Endothelial cell (in vitro differentiated cells): Measurements from ENCODE around the gene RRBP1. TPM values are rescaled to one million over a fixed set of nuclear protein-coding genes. Genes with fewer than 3 reads are reported as not detected.

ENCODE experiments used
- DNase-seq: peaks from one replicate; pipeline ENCODE4 v3.0.0; 2021; ENCODE audit warnings: low spot score
- H3K27ac Mint-ChIP-seq: one replicate; pipeline ENCODE4 v1.8.0; 2021; ENCODE audit warnings: mixed read lengths, inconsistent platforms; ENCODE audit not compliant: unreplicated experiment
- H3K27me3 Mint-ChIP-seq: one replicate; pipeline ENCODE4 v1.8.0; 2021; ENCODE audit warnings: mild to moderate bottlenecking, moderate library complexity, mixed read lengths, inconsistent platforms; ENCODE audit not compliant: unreplicated experiment
- H3K36me3 Mint-ChIP-seq: one replicate; pipeline ENCODE4 v1.8.0; 2021; ENCODE audit warnings: mild to moderate bottlenecking, low read depth, mixed read lengths, inconsistent platforms; ENCODE audit not compliant: unreplicated experiment
- H3K4me1 Mint-ChIP-seq: one replicate; pipeline ENCODE4 v1.8.0; 2021; ENCODE audit warnings: mild to moderate bottlenecking, mixed read lengths, inconsistent platforms; ENCODE audit not compliant: unreplicated experiment
- H3K4me3 Mint-ChIP-seq: one replicate; pipeline ENCODE4 v1.8.0; 2021; ENCODE audit warnings: mild to moderate bottlenecking, mixed read lengths, inconsistent platforms; ENCODE audit not compliant: unreplicated experiment
- H3K9me3 Mint-ChIP-seq: one replicate; pipeline ENCODE4 v1.8.0; 2021; ENCODE audit warnings: mixed read lengths, inconsistent platforms; ENCODE audit not compliant: unreplicated experiment
- total RNA-seq: library from RNA; stranded (reverse); fragmentation: NEBNext Ultra II Directional; extraction: Animal tissue kit (Norgen Biotek cat#: 25700); gene quantifications from one replicate; pipeline ENCODE4 v1.2.1, GENCODE V29; 2021; ENCODE audit not compliant: unreplicated experiment
- TF ChIP-seq, protein P1 (sequence below): fragments of 200-600 bp; sonication (generic); IDR thresholded peaks from one replicate; pipeline ENCODE4 v1.5.0; 2021; ENCODE audit warnings: antibody characterized with exemption; ENCODE audit not compliant: unreplicated experiment

Gene RRBP1
- total RNA-seq, 1 donor from 2014 or later, result 179 TPM

DNA sequence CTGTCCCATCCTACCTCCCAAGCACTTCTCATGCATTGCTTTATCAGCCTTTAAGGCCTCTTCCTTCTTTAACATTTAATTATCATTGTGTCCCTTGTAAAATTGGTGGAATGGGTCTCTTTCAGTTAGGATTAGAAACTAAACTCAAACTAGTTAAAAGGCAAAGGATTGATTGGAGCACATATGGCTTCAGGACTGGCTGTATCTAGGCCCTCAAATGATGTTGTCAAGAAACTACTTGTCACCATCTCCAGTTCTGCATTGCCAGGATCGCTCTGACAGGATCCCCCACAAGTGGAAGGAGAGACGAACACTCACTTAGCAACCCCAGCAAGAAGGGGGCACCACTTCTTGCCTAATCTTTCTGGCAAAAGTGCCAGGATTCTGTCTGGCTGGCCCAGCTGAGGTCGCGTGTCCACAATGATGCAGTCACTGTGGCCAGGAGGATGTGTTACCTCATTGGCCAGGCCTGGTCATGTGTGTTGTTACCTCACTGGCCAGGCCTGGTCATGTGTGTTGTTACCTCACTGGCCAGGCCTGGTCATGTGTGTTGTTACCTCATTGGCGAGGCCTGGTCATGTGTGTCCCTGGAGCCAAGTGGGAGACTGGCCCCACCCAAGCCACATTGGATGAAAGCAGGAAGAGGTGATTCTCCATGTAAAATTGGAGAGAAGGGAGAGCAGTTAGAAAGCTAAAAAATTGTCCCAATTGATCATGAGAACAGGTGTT lies 22.7 kb upstream of the RRBP1 start:
- H3K9me3 Mint-ChIP-seq, result no peaks in the 10 kb centered on the region
- no peaks in the 10 kb centered on the region for H3K4me1 Mint-ChIP-seq
- peaks cover 3% of the 10 kb centered on the region for H3K27me3 Mint-ChIP-seq
- DNase-seq, result no peak
- TF ChIP-seq, protein P1, sequence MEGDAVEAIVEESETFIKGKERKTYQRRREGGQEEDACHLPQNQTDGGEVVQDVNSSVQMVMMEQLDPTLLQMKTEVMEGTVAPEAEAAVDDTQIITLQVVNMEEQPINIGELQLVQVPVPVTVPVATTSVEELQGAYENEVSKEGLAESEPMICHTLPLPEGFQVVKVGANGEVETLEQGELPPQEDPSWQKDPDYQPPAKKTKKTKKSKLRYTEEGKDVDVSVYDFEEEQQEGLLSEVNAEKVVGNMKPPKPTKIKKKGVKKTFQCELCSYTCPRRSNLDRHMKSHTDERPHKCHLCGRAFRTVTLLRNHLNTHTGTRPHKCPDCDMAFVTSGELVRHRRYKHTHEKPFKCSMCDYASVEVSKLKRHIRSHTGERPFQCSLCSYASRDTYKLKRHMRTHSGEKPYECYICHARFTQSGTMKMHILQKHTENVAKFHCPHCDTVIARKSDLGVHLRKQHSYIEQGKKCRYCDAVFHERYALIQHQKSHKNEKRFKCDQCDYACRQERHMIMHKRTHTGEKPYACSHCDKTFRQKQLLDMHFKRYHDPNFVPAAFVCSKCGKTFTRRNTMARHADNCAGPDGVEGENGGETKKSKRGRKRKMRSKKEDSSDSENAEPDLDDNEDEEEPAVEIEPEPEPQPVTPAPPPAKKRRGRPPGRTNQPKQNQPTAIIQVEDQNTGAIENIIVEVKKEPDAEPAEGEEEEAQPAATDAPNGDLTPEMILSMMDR, result no peak
- no peak overlapping the region for H3K27ac Mint-ChIP-seq
- no peaks in the 10 kb centered on the region for H3K36me3 Mint-ChIP-seq
- H3K4me3 Mint-ChIP-seq, result no peak overlapping the region

DNA sequence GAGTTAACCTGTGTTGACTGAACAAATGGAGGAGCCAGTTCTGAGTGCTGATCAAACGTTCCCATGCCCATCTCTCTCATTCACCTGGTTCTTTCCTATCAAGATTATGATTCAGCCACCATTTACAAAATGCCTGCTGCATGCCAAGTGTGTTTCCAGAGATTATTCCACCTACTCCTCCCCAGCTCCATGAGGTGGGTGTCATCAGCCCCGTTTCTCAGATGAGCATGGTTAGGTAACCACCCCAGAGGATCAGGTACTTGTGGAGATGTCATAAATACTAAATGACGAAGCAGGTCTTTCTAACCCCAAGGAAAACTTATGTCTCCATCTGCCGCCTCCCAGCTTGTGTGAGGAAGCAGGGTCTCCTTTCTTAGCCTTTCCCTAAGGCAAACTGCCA lies 19.8 kb upstream of the RRBP1 start:
- Mint-ChIP-seq H3K27me3 (peaks cover 3% of the 10 kb centered on the region), H3K4me1 (no peaks in the 10 kb centered on the region), H3K27ac (no peak overlapping the region)

DNA sequence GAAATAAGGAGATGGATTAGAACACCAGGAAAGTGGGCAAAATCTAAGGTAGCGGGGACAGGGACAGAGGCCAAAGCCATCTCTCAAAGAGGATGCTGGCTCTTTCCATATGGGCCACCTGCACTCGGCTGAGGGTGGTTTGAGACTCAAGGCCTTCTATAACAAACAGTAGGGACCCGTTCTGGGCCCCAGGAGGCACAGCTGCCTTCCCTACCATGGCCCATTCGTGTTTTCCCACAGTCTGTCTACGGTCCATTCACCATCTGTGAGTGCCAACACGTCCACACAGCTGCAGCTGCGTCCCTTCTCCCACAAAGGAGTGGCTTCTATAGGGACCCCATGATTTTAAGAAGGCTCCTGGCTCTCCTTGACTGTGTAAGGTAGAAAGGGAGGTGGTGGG lies 18.6 kb upstream of the RRBP1 start:
- Mint-ChIP-seq H3K4me3 (no peak overlapping the region), H3K9me3 (peaks cover 3% of the 10 kb centered on the region), H3K4me1 (no peaks in the 10 kb centered on the region), H3K27ac (no peak overlapping the region), H3K36me3 (no peaks in the 10 kb centered on the region), H3K27me3 (peaks cover 4% of the 10 kb centered on the region)
- TF ChIP-seq, protein P1, result no peak
- no peak for DNase-seq

More for the DNA sequence above, 19.8 kb upstream of the RRBP1 start:
- TF ChIP-seq, protein P1, result no peak
- no peak for DNase-seq
- H3K9me3 Mint-ChIP-seq, result no peaks in the 10 kb centered on the region
- H3K36me3 Mint-ChIP-seq, result no peaks in the 10 kb centered on the region
- H3K4me3 Mint-ChIP-seq, result no peak overlapping the region

DNA sequence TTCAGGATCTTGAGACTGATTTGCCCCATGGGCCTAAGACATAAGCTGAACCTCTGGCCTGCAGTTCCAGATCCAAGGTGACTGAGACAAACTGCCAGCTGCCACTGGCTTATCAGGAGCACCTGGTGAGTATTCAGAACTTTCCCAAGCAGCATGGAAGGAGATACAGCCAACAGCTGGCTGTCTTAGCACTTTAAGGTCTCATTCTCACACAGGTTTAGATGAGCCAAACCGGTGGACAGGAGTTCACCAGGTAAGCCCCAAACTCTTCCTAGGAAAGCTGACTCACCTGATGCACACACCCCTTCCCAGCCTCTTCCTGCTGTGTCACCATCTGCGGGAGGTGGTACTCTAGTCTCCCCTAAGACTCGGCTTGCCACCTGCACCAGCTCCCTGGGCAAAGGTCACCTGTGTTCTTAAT lies 17.9 kb upstream of the RRBP1 start, which contains the start of gene BANF2:
Gene BANF2 (plus strand): TSS at position 36 of the 421 bp plus-strand sequence. CDS start 25,060 bp downstream, outside the sequence.
- H3K4me1 Mint-ChIP-seq, result no peaks in the 10 kb centered on the region
- H3K27me3 Mint-ChIP-seq, result peaks cover 5% of the 10 kb centered on the region
- no peak within 1 kb of the TSS for H3K4me3 Mint-ChIP-seq
- no peaks in the 10 kb centered on the region for H3K36me3 Mint-ChIP-seq
- DNase-seq, result no peak
- H3K9me3 Mint-ChIP-seq, result peaks cover 5% of the 10 kb centered on the region
- H3K27ac Mint-ChIP-seq, result no peak within 1 kb of the TSS
- TF ChIP-seq, protein P1, result no peak

DNA sequence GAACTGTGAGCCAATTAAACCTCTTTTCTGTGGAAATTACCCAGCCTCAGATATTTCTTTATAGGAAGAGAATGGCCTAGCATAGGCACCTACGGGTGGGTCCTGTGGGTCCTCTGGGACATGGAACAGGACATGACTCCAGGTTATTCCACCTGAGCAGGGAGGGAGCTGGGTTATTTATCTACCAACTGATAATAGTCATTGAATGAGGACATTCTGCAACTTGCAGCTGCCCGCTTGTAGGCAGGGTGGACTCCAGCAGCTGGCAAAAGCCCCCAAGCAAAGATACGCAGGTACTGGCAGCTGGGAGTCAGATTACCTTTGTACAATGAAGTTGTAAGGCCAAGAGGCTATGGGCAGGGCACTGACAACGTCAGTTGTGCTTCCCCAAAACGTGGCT lies 16.3 kb upstream of the RRBP1 start:
- H3K4me3 Mint-ChIP-seq, result no peak overlapping the region
- TF ChIP-seq, protein P1, result no peak
- no peaks in the 10 kb centered on the region for H3K36me3 Mint-ChIP-seq
- peaks cover 2% of the 10 kb centered on the region for H3K27me3 Mint-ChIP-seq
- no peak overlapping the region for H3K27ac Mint-ChIP-seq
- no peaks in the 10 kb centered on the region for H3K4me1 Mint-ChIP-seq
- DNase-seq, result no peak
- peaks cover 5% of the 10 kb centered on the region for H3K9me3 Mint-ChIP-seq
